Measurements from ENCODE around the gene MACROH2A1.

Gene MACROH2A1

GRCh38 chr5:135395451-135395850, 3.6 kb downstream of the MACROH2A1 start:
- TF ChIP-seq ZFX (IDR thresholded peaks at IDR 0.05), result no peak
- TF ChIP-seq, protein P1, sequence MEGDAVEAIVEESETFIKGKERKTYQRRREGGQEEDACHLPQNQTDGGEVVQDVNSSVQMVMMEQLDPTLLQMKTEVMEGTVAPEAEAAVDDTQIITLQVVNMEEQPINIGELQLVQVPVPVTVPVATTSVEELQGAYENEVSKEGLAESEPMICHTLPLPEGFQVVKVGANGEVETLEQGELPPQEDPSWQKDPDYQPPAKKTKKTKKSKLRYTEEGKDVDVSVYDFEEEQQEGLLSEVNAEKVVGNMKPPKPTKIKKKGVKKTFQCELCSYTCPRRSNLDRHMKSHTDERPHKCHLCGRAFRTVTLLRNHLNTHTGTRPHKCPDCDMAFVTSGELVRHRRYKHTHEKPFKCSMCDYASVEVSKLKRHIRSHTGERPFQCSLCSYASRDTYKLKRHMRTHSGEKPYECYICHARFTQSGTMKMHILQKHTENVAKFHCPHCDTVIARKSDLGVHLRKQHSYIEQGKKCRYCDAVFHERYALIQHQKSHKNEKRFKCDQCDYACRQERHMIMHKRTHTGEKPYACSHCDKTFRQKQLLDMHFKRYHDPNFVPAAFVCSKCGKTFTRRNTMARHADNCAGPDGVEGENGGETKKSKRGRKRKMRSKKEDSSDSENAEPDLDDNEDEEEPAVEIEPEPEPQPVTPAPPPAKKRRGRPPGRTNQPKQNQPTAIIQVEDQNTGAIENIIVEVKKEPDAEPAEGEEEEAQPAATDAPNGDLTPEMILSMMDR (conservative IDR thresholded peaks at IDR 0.05), result no peak
- H3K27ac ChIP-seq, result no peak overlapping the region

- TF ChIP-seq, protein P1 (conservative IDR thresholded peaks at IDR 0.05), result no peak
- no peak for TF ChIP-seq ZFX (IDR thresholded peaks at IDR 0.05)
- no peak overlapping the region for H3K27ac ChIP-seq
Measured at GRCh38 chr5:135394095-135394494, 4.9 kb downstream of the MACROH2A1 start.

GRCh38 chr5:135393691-135394090, 5.3 kb downstream of the MACROH2A1 start:
- H3K27ac ChIP-seq, result no peak overlapping the region
- no peak for TF ChIP-seq ZFX (IDR thresholded peaks at IDR 0.05)
- TF ChIP-seq, protein P1 (conservative IDR thresholded peaks at IDR 0.05), result no peak

DNA sequence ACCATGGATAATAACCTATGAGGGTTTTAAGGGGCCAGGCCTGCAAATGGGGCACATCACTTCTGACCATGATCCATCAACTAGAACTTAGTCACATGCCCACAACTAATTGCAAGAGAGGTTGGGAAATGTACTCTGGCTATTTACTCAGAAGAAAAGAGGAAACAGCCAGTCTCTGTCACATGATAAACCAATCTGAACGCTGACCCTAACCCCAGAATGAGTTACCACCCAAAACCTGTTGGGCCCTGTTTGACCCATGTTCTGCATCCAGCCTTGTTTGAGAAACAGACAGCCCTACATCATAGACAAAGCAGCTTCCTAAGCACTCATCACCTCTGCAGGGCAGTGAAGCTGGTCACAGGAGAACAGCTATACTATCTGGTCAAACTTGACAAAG, 5.8 kb downstream of the MACROH2A1 start:
- no peak for TF ChIP-seq ZFX (IDR thresholded peaks at IDR 0.05)
- TF ChIP-seq, protein P1 (conservative IDR thresholded peaks at IDR 0.05), result no peak
- no peak overlapping the region for H3K27ac ChIP-seq

- TF ChIP-seq, protein P1 (conservative IDR thresholded peaks at IDR 0.05), result no peak
- TF ChIP-seq ZFX (IDR thresholded peaks at IDR 0.05), result no peak
- H3K27ac ChIP-seq, result no peak overlapping the region
Measured at GRCh38 chr5:135392256-135392655, 6.8 kb downstream of the MACROH2A1 start.

- no peak overlapping the region for H3K27ac ChIP-seq
- TF ChIP-seq, protein P1 (conservative IDR thresholded peaks at IDR 0.05), result no peak
Measured at GRCh38 chr5:135391869-135392255, 7.2 kb downstream of the MACROH2A1 start.

- H3K27ac ChIP-seq, result no peak overlapping the region
- TF ChIP-seq, protein P1 (conservative IDR thresholded peaks at IDR 0.05), result no peak
- no peak for TF ChIP-seq ZFX (IDR thresholded peaks at IDR 0.05)
Measured at GRCh38 chr5:135391116-135391868, 7.7 kb downstream of the MACROH2A1 start.
